Breast epithelium (tissue), 4 donors: ENCODE measurements around the gene CIRBP. TPM values are rescaled to one million over a fixed set of nuclear protein-coding genes. Genes with fewer than 3 reads are reported as not detected.
A peak's percentile ranks its signal among the peaks of the same experiment; 100 is the strongest.

Experiments
- DNase-seq, 2 donors: peaks; one replicate each; pipeline ENCODE4 v3.0.0-alpha.2; 2019; ENCODE audit warnings: low spot score in 2 of 2
- H3K27ac ChIP-seq, 2 donors: fragments of 200-600 bp; sonication (generic) in 1 of 2; one replicate each; pipeline ENCODE4 v1.5.1; 2016 to 2019; ENCODE audit warnings: mild to moderate bottlenecking in 1 of 2
- H3K27me3 ChIP-seq, 2 donors: fragments of 200-600 bp; sonication (generic) in 1 of 2; one replicate each; pipeline versions ENCODE4 v1.5.1 to v1.6.0; 2017 to 2019; ENCODE audit warnings: control low read depth in 1 of 2, mild to moderate bottlenecking in 1 of 2
- H3K36me3 ChIP-seq: fragments of 200-600 bp; one replicate; pipeline ENCODE4 v1.5.1; 2019
- H3K4me1 ChIP-seq, 2 donors: fragments of 200-600 bp; sonication (generic); one replicate each; pipeline ENCODE4 v1.5.1; 2016 to 2019; ENCODE audit warnings: control low read depth in 1 of 2
- H3K4me3 ChIP-seq, 3 donors: fragments of 200-600 bp; sonication (generic); 1 replicate in 2 of 3; 2 replicates in 1 of 3; pipeline ENCODE4 v1.5.1; 2016 to 2019; ENCODE audit warnings: mild to moderate bottlenecking in 3 of 3, moderate library complexity in 2 of 3
- H3K9me3 ChIP-seq, 2 donors: fragments of 200-600 bp; sonication (generic) in 1 of 2; one replicate each; pipeline ENCODE4 v1.5.1; 2016 to 2019; ENCODE audit warnings: control low read depth in 1 of 2
- POLR2A ChIP-seq: fragments of 450-650 bp; IDR thresholded peaks from one replicate; pipeline ENCODE4 v1.6.1; 2016; ENCODE audit warnings: antibody characterized with exemption, mild to moderate bottlenecking, moderate library complexity
- POLR2AphosphoS5 ChIP-seq, 3 donors: sonication (generic); formaldehyde crosslinking; IDR thresholded peaks; one replicate each; pipeline ENCODE4 v1.6.1; 2017; ENCODE audit warnings: antibody characterized with exemption in 3 of 3
- intact Hi-C: fragments of 100-400 bp; cut with DNase I; formaldehyde crosslinking; loops from one replicate; pipeline ENCODE4 v1.15.1; 2023; ENCODE audit warnings: low total_unique reads
- total RNA-seq, 3 donors: library from RNA; depleted of rRNA; stranded (reverse); fragments of >200 nt; gene quantifications; one replicate each; pipeline ENCODE4 v1.1.0, GENCODE V29; 2016
- TF ChIP-seq, protein P1 (sequence below), 3 donors: fragments of 450-650 bp; IDR thresholded peaks; one replicate each; pipeline ENCODE4 v1.5.1; 2016 to 2017; ENCODE audit warnings: antibody characterized with exemption in 3 of 3, mild to moderate bottlenecking in 3 of 3, moderate library complexity in 3 of 3

CIRBP gene
- total RNA-seq, 3 donors from 2014 or later: 458 to 758 (median 656) TPM

DNA sequence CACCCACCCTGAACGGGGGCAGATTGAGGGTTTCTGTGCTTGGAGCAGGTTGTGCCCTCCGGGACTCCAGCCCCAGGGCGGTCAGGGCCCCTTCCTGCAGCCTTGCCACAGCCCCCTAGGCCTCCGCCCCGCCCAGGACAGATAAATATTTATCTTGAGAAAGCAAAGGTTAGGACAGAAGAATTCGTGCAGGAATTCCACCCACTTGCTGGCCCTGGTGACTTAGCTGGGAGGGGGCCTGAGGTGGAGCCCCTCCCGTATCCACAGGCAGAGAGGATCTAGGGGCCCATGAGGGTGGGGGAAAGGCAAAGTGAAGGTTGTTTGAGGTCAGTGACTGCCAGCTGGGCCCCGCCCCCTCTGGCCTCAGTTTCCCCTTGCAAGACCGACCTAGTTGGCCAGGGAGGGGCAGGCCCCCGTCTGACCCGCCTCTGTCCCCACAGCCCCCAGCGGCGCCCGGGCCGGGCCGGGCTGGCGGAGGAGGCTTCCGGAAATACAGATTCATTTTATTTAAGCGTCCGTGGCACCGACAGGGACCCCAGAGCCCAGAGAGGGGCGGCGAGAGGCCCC is 15.5 kb upstream of the CIRBP start:
- no peak for DNase-seq
- TF ChIP-seq POLR2A: no peak
- TF ChIP-seq POLR2AphosphoS5 (IDR thresholded peaks at IDR 0.05): peak in 1 of 3 donors; percentile 9
- Histone ChIP-seq H3K36me3 (peaks cover 11% of the 10 kb centered on the region), H3K4me3 (peak overlapping the region; percentile 83 to 97 (median 94)), H3K27ac (peak overlapping the region; percentile 99), H3K4me1 (peaks cover 12 to 13% of the 10 kb centered on the region in 2 donors), H3K27me3 (no peaks in the 10 kb centered on the region), H3K9me3 (no peaks in the 10 kb centered on the region)
- intact Hi-C loops: no loop called here

DNA sequence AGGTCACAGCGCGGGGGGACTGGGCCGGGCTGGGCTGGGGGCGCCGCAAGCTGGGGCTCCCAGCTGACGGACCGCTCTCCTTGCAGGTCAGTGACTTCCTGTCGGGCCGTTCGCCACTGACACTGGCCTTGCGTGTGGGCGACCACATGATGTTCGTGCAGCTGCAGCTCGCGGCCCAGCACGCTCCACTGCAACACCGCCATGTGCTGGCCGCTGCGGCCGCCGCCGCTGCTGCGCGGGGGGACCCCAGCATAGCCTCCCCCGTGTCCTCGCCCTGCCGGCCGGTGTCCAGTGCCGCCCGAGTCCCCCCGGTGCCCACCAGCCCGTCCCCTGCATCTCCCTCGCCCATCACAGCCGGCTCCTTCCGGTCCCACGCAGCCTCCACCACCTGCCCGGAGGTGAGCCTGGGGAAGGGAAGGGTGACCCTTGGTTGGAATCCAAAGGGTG is 15.0 kb upstream of the CIRBP start:
- H3K27me3 ChIP-seq: no peaks in the 10 kb centered on the region
- peak overlapping the region; percentile 83 to 97 (median 94) for H3K4me3 ChIP-seq
- no peaks in the 10 kb centered on the region for H3K9me3 ChIP-seq
- DNase-seq: no peak
- peaks cover 11% of the 10 kb centered on the region for H3K36me3 ChIP-seq
- TF ChIP-seq POLR2AphosphoS5 (IDR thresholded peaks at IDR 0.05) (no peak), POLR2A (no peak)
- TF ChIP-seq, protein P1, sequence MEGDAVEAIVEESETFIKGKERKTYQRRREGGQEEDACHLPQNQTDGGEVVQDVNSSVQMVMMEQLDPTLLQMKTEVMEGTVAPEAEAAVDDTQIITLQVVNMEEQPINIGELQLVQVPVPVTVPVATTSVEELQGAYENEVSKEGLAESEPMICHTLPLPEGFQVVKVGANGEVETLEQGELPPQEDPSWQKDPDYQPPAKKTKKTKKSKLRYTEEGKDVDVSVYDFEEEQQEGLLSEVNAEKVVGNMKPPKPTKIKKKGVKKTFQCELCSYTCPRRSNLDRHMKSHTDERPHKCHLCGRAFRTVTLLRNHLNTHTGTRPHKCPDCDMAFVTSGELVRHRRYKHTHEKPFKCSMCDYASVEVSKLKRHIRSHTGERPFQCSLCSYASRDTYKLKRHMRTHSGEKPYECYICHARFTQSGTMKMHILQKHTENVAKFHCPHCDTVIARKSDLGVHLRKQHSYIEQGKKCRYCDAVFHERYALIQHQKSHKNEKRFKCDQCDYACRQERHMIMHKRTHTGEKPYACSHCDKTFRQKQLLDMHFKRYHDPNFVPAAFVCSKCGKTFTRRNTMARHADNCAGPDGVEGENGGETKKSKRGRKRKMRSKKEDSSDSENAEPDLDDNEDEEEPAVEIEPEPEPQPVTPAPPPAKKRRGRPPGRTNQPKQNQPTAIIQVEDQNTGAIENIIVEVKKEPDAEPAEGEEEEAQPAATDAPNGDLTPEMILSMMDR (IDR thresholded peaks at IDR 0.05): no peak
- peak overlapping the region; percentile 99 for H3K27ac ChIP-seq
- peaks cover 13 to 16% of the 10 kb centered on the region in 2 donors for H3K4me1 ChIP-seq
- intact Hi-C loops: no loop called here

DNA sequence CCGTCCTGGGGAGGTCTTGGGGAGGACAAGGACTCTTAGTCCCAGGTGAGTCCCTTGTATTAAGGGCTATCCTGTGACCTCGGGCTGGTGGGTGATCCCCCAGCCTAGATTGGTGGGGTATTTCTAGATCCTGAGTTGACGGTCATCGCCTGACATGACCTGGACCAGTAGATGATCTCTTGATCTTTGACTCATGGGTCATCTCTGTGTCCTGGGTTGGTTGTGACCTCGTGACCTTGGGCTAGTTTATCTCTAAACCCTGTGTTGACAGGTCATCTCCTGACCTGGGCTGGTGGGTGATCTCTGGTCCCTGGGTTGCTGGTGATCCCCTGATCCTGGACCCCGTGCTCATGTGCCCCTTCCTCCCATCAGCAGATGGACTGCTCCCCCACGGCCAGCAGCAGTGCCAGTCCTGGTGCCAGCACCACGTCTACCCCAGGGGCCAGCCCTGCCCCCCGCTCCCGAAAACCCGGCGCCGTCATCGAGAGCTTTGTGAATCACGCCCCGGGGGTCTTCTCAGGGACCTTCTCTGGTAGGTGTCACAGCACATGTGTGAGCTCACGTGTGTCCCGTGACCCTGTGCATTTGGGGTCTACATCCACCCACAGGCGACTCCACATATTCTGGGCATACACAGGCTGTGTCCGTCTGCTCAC is 14.5 kb upstream of the CIRBP start:
- DNase-seq: no peak
- H3K27me3 ChIP-seq: no peaks in the 10 kb centered on the region
- H3K9me3 ChIP-seq: no peaks in the 10 kb centered on the region
- H3K27ac ChIP-seq: peak overlapping the region; percentile 99
- TF ChIP-seq, protein P1 (IDR thresholded peaks at IDR 0.05): no peak
- TF ChIP-seq POLR2AphosphoS5 (IDR thresholded peaks at IDR 0.05): no peak
- TF ChIP-seq POLR2A: no peak
- H3K36me3 ChIP-seq: peaks cover 11% of the 10 kb centered on the region
- peaks cover 13 to 21% of the 10 kb centered on the region in 2 donors for H3K4me1 ChIP-seq
- intact Hi-C loops: no loop called here
- peak overlapping the region in 2 of 3 donors; percentile 83 to 97 for H3K4me3 ChIP-seq

DNA sequence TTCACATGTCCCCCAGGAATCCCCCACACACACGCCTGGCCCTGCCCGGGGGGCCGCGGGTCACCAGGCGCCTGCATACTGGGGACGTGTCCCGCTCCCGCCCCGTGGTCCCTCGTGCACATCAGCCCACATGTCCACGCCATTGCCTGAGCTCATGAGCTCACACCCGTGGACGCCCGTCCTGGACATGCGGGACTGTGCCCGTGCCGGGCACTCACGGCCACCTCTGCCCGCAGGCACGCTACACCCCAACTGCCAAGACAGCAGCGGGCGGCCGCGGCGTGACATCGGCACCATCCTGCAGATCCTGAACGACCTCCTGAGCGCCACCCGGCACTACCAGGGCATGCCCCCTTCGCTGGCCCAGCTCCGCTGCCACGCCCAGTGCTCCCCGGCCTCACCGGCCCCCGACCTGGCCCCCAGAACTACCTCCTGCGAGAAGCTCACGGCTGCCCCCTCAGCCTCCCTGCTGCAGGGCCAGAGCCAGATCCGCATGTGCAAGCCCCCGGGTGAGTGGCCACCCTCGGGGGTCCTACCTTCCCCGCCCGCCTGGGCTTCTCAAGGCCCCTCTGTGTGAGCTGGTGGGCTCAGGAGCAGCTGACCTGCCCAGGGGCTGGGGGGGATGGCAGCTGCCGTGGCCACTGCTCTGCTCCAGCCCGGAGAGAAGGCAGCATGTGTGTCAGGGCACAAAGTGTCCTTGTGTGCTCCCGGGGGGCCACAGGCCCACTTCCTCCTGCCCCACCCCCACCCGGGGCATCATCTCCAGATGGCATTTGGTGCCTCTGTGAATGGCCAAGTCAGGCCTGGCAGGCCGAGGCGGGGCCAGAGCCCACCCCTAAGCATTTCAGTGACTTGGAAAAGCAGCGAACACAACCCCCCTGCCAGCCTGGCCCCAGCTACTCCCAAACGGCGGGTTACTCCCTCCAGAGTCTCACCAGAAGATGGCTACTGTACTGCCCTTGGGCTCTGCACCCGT is 13.7 kb upstream of the CIRBP start:
- no peaks in the 10 kb centered on the region for H3K9me3 ChIP-seq
- no peak for DNase-seq
- H3K4me3 ChIP-seq: peak overlapping the region in 1 of 3 donors; percentile 97
- H3K4me1 ChIP-seq: peaks cover 18 to 29% of the 10 kb centered on the region in 2 donors
- H3K27me3 ChIP-seq: no peaks in the 10 kb centered on the region
- peaks cover 11% of the 10 kb centered on the region for H3K36me3 ChIP-seq
- H3K27ac ChIP-seq: peak overlapping the region; percentile 99
- intact Hi-C loops: no loop called here
- TF ChIP-seq POLR2AphosphoS5 (IDR thresholded peaks at IDR 0.05) (no peak), POLR2A (no peak)
- TF ChIP-seq, protein P1 (IDR thresholded peaks at IDR 0.05): no peak

DNA sequence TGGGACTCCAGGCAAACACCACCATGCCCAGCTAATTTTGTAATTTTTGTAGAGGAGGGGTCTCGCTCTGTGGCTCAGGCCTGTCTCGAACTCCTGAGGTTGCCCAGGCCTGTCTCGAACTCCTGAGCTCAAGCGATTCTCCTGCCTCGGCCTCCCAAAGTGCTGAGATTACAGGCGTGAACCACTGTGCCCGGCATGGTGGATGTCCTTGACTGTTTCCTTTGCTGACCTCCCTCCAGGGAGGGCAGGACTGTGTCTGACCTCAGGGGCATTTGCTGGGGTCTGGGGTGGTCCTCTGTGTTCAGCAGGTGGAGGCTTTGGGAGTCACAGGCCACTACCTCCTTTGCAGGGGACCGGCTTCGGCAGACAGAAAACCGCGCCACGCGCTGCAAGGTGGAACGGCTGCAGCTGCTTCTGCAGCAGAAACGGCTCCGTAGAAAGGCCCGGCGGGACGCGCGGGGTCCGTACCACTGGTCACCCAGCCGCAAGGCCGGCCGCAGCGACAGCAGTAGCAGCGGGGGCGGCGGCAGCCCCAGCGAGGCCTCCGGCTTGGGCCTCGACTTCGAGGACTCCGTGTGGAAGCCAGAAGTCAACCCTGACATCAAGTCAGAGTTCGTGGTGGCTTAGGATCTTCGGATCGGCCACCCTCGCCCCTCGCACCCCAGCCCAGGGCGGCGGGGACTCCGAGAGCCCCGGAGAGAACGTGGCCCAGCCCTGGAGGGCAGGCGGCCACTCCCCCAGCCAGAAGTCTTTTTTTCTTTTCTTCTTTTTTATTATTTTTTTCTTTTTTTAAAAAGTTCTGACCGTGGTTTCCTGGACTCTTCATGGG is 12.3 kb upstream of the CIRBP start:
- DNase-seq: no peak
- no peaks in the 10 kb centered on the region for H3K9me3 ChIP-seq
- peaks cover 11% of the 10 kb centered on the region for H3K36me3 ChIP-seq
- intact Hi-C loops: no loop called here
- peak overlapping the region; percentile 70 to 98 for H3K27ac ChIP-seq
- no peaks in the 10 kb centered on the region for H3K27me3 ChIP-seq
- no peak overlapping the region for H3K4me3 ChIP-seq
- TF ChIP-seq, protein P1 (IDR thresholded peaks at IDR 0.05): no peak
- peak in 1 of 3 donors; percentile 13 for TF ChIP-seq POLR2AphosphoS5 (IDR thresholded peaks at IDR 0.05)
- H3K4me1 ChIP-seq: peaks cover 20 to 33% of the 10 kb centered on the region in 2 donors
